Stimulated activated CD4-positive, alpha-beta T cell treated with anti-CD3 and anti-CD28 coated beads, TNF-alpha, amount 100 ng/mL, for 48 hours (primary cell): Measurements from ENCODE around the gene RBM5.
A peak's percentile ranks its signal among the peaks of the same experiment; 100 is the strongest.

Experiments
- DNase-seq, 3 donors: peaks; one replicate each; pipeline ENCODE4 v3.0.0-alpha.2; 2020; ENCODE audit warnings: low read depth in 3 of 3

Gene RBM5

DNA sequence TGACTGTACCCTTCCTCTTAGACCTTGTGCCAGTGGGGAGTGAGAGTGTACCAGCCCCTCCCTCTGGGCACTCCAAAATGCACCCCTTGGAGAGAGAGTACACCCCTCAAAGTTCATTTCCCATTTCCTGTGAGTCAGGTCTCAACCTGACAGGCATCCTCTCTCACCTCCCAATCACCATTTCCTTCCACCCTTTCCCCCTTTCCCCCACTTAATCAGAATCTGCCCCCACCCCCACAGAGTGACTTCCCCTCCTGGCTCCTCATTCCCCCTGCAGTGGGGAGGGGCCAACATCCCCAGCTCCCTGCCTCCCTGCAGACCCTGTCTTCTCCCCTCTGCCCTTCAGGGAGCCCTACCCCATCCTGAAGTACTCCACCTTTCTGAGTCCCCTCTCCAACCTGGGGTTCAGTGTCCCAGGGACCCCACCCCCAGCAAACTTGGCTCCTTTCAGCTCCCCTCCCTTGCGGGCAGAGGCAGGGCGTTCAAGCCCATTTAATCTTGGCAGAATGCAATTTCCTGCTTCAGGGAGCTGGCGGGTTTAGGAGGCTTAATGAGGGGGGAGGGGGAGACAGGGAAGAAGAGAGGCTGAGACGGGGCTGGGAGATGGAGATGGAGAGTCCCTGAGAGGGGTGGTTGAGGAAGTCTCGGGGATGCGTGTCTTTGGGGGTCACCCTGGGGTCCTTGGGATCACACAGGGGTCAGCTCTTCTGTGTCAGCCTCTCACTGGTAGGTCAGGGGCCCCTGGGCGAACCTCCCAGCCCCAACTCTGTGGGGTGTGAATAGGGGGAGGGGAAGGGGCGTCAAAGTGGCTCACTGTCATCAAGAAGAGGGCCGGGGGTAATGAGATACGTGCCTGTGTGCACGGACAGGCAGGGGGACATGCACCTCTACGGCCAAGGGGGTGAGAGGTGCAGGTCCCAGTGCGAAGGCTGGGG lies 49.8 kb downstream of the RBM5 start:
- no peak for DNase-seq

DNA sequence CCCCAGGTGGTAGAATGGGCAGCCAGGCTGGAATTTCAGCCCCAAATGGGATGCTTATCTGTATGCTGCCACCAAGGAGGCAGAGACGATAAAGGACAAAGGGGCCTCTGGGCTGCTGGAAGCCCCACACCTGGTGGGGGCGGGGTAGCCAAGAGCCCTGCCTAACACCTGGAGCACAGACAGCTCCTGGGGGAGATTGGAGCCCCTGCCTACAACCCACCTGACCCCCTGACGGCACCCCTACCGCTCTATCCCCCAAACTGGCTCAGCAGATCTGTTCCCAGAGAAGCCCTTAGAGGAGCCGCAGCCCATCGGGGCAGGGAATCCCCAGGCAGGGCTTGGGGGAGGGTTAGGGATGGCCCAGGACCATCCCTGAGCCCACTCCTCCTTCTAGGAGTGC lies 50.6 kb downstream of the RBM5 start:
- DNase-seq: no peak

DNA sequence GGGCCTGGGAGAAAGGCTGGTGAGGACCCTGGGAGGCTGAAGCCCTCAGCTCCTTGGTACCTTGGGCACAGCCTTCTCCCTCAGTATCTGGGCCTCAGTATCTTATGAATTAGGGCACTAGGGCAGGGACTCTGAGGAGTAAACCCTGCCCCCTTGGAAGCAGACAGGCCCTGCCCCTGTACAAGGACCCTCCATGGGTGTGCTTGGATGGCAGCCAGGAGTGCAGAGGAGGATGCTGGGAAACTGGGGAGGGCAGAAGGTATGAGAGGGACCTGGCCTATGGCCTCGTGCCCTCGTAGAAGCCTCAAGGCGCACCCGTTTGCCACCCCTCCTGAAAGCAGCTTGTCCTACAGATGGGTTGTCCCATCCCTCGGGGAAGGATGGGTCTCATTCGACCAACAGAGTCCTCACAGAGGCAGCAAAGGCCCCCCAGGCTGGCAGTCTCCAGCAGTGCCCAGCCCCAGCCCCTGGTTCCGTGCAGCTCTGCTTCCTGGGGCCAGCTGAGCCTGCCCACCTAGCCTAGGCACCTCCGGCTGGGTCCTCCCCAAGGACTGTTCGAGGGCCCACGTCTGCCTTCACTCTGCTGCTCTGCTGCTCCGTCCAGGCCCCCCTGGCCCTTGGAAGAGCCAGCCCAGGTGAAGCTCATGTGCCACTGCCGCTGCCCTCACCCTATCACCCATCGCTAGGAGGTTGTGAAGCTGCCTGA lies 51.2 kb downstream of the RBM5 start:
- DNase-seq: no peak

DNA sequence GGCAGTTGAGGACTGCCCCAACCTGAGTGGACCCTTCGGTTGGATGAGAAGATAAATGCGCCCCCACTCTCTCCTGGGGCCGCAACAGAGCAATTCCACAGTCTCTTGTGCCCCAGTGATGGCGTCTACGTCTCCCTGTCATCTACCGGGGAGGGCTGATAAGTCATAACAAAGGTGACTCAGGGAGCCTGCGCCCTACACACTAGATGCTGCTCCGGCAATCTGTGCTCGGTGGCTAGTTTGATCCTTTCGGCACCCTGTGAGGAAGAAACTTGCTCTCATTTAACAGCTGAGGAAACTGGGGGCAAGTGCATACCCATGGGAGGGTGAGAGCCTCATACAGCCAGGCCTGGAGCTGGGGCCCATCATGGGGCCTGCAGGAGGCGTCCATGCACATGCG lies 52.3 kb downstream of the RBM5 start:
- DNase-seq: no peak

DNA sequence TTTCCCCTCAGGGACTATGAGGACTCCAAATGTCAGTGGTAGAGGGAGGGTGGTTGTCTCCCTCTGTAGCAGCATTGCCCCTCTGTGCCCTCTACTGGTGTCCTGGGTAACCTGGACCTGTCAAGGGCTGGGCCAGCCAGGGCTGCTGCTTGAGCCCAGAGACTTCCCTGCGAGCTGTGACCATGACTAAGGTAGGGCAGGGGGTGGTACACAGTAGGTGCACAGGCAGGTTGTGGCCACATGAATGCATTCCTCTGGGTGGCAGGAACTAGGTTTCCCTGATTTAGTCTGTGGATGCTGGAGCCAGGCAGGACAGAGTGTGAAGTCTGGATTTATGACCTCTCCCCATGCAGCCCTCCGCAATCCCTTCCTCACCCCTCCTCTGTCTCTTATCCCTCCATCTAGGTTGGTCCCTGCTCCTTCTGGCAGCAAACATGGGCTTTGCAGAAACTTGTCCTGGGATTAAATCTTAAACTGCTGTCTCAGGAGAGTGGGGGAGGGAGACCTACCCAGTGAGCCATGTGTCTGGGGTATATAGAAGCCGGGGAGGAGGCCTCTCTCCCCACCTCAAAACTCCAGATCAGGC lies 57.7 kb downstream of the RBM5 start:
- no peak for DNase-seq

DNA sequence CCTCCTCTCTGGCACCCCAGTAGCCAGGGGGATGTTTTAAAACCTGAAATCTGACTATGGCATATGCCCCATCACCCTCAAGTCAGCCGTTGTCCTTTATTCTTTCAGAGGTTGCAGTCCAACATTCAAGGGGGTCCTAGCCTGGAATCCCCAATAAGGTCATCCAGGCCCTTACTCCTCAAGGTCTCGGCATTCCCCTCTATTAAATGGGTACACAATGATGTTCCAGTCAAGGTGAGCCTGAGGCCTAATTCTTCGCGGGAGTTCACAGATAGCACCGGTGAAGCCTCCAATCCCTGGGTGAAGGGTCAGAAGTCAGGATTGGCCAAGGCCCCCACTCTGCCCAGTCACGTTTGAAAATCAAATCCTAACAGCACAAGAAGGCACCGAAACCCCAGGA lies 58.3 kb downstream of the RBM5 start:
- no peak for DNase-seq

DNA sequence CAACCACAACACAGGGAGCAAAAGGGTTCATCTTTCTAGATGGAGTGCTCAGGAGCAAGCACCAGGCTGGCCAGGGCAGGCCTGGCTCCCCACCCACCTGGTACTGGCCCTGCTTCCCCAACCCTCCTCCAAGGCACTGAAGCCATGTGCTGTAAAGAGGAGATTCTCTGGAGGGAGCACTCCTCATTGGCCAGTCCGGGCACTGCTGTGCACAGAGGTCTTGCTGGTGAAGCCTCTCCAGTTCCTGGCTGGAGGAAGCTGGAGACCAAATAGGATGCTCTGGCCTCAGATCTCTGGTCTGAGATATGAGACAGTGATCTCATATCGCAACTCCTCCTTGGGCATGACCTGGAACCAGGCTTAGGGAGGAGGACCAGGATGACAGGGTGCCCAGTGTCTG lies 58.7 kb downstream of the RBM5 start:
- no peak for DNase-seq

DNA sequence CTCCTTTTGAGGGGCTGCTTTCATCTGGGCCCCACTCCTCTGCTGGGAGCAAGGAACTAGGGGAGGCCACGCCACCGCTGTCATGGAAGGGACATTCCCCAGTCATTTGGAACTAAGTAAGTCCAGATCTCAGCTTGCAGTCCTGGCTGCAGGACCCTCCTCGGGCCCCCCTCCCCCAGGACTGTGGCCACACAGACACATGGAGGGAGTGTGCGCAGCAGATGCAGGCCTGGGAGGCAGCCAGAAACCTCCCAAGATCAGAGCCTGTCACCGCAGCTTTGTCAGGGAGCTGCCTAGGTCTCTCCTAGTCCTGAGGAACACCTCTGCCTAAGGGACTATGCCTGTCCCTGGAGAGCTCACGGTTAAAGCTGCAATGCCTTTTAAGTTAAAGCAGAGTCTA lies 59.1 kb downstream of the RBM5 start:
- no peak for DNase-seq

DNA sequence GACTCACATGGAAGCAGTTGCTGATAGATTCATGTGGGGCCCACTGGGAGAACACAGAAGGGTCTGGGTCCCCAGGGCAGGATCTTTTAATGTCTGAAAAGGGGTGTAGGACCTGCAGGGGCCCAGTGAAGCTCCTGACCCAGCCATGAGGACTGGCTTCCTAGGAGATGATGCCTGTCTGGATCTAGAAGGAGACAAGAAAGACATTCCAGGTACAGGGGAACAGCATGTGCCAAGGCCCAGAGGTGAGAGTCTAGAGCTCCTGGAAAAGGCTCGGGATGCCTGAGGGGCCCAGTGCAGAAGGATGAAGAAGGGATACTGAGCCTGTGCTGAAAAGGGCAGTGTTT lies 61.7 kb downstream of the RBM5 start:
- DNase-seq: no peak

DNA sequence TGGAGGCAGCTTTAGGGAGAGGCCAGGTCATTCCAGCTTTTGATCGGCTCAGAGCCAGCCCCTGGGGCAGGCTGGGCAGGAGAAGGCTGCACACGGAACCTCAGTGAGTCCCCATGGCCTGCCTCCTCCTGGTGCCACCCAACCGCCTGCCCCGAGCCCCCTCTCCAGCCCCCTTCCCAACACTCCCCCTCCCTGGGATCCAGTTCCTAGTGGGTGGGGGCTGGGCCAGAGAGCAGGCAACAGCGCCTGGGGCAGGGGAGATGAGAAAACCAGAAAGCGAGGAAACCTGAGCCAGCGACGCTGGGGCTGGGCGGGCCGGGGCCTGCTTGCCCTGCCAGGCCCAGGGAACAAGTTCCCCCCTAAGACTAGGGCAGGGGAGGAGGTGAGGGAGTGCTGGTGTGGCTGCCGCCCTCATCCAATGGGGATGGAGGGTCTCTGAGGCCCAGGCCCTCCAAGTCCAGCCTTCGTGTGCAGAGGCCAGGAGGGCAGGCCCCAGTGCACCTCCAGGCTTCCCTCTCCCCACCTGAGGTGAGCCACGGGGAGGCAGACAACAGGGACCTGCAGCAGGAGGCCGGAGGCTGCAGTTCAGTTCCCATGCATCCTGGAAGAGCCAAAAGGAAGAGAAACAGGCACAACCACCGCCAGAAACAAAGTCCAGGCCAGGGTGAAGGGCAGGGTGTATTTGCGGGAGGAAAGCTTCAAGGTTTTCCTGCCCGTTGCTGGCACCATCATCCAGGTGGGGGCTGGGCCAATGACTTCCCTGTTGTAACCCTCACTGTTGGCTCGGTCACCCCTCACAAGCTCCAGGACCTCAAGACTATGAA lies 62.4 kb downstream of the RBM5 start:
- no peak for DNase-seq

DNA sequence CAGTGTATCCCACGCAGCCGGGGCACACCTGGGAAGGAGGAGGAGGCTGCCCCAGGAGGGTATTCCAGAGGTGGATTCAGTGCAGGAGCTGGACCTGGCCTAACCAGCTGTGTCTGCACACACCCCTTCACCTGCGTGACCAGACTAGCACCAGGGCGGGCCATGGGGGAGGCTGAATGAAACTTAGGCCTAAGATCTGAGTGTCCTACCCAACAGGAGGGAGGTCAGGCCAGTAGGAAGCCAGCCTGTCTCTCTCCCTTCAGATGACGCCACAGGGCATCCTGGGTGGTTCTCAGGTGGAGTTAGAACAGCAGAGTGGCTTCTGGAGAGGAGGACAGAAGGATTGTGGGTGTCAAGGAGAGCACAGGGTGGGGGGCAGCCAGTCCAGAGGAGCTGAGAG lies 63.0 kb downstream of the RBM5 start:
- DNase-seq: no peak

DNA sequence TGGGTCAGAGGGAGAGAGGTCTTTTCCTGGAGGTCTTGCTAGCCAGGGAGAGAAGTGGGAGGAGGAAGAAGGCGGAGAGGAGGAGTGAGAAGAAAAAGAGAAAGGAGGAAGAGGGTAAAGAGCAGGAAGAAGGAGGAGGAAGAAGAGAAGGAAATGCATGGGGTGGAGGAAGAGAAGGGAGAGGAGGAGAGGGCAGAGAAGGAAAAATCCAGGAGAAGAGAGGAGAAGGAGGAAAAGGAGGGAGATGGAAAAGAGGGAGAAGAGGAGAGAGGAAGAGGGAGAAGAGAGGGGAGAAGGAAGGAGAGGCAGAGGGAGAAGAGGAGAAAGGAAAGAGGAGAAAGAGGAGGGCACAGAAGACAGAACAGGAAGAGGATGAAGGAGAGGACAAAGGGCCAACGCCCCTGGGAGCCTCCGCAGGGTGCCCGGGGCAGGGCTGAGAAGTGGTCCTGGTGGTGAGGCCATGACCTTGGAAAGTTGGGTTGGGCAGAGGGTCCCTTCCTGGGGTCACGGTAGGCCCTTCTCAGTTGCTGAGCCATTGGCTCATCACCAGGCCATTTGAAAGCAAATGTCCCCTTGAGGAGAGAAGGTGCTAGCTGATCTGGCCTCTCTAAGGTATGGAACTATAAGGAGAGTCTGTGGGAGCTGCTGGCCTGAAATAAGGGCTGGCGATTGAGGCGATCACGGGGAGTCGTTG lies 65.2 kb downstream of the RBM5 start:
- DNase-seq: no peak

DNA sequence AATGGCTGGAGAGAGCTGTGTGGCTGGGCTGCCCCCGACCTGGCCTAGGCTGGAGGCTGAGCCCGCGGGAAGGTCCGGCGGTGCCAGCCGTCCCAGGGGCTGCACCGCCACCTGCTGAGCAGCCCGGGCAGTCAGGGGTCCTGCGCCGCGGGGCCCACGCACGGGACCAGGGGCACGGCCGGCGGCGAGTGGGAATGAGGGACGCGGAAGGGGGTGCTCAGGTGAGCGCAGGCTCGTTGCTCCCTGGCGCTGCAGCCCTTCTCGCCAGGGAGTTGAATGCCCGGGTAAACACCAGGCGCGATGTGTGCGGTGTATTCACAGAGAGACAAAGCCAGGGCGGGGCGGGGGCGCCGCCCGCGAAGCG lies 65.7 kb downstream of the RBM5 start:
- no peak for DNase-seq

DNA sequence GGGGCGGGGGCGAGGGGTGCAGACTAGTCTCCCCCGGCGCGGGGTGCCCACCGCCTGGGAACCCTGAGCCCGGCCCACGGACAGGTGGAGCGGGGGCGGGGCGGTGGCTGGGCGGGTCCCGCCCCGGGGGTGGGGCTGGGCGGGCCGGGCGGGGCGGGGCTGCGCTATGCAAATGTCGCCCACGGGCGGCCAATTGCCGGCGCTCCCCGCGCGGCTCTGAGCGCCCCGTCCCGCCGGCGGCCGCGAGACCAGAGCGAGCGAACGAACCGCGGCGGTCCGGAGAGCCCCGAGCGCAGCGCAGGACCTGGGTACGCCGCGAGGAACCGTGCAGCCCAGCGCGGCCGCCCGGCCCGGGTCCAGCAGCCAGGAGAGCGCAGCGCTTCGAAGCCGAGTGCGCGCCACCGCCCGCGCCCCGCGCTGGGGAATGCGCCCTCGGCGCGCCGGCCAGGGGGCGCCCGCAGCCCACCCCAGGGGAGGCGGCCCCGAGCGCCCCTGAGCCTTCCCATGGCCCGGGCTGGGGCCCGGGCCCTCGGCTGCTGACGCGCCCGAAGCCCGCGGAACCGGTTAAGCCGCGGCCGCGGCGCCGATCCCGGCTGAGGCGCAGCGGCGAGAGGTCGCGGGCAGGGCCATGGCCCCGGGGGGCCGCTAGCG lies 66.2 kb downstream of the RBM5 start, which contains the start of gene SEMA3F:
TSS of gene SEMA3F (plus strand) at position 485 of the 651 bp plus-strand sequence. CDS start 4,299 bp downstream, outside the sequence.
- DNase-seq: peak; percentile 13 to 59 (median 33)

DNA sequence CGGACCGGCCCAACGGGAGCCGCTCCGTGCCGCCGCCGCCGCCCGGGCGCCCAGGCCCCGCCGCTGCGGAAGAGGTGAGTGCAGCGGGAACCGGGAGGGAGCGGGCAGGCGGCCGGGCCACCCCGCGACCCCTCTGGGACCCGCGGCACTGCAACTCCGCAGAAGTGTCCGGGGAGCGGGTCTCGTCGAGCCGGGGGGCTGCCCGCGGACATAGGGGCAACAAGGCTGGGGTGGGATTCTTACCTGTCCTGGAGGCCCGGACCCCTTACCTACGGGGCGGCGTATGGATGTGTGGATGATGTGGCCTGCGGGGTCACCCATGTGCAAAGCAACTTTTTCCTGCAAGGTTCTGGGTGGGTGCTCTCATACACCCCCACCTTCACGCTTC lies 66.8 kb downstream of the RBM5 start:
- no peak for DNase-seq

DNA sequence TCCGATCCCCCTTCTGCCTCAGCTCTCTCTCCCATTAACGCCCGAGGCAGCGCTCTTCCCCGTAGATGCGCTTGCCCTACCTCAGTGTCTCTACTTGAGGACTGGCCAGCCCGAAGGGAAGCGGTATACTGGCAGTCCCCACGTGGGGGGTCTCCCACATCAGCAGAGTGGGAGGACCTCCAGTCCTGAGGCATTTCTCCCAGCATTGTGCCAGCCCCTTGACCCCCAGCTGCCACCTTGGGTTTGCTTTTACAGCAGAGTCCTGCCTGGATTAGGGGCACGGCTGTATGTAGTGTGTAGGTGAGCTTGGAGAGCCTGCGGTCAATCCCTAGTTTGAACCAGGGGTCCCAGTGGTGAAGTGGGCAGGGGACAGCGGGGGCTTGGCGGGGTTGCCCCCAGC lies 67.2 kb downstream of the RBM5 start:
- DNase-seq: no peak

DNA sequence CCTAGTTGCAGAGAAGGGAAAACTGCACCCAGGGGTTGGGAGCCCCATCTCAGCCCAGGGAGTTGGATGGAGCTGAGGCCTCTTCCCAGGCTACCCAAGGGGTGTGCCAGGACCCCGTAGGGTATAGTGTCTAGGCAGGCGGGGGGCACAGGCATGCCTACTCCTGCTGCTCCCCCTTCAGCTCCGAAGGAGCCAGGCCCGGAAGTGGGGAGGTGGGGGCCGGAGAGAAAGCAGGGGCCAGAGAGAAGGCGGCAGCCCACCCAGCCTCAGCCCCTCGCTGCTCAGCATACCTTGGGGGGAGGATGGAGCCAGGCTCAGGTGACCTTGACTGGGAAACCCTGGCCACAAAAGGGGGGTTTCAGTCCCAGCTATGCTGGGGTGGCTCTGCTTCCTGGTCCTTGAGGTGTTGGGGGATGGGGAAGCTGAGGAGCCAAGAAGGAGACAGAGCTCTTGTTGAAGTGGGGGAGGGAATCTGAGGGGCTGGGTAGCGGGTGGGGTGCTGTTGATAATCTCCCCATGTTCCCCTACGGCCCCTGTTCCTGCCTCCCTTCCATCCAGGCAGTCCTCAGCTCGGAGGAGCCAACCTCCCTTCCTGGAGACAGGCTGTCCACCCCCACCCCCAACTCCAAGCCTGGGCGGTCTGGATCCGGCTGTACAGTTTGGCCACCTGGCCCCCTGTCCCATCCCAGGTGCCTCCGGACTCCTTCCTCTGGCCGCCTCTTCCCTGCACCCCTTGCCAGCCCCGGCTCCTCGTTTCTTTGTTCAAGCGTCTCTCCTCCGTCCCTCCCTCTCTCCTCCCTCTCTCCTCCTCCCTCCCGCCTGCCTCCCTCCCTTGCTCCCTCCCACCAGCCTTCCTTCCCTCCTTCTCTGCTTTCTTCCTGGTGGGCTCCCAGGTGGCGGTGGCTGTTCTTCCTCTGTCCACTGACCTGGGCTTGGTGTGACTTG lies 68.1 kb downstream of the RBM5 start:
- DNase-seq: no peak

DNA sequence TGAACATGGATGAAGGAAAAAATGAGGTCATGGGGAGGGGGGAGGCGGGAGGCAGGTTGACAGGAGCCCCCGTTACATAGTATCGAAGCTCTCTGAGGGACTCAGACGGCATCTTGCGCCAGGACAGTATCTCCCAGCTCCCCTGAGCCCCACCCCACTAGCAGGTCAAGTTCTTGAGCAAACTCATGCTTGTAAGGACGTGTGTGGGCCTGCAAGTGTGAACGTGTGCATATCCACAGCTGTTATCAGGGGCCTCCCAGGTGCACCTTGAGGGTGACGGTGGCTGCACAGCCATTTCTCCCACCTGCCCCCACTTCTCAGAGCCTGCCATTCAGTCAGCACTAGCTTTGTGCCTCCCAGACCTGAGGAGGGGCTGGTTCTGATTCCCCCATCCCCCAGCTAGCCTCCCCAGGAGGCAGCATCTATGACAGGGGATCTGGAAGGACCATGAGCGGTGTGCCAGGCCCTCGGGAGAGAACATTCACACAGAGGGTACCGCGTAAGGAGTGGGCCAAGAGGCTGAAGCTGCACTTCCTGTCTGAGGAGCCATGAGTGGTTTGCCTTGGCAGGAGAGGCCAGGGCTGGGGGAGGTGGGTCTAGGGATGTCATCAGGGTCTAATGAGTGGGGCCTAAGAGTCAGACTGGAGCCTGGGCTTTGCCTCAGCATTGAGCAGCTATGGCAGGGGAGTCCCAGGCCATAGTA lies 69.3 kb downstream of the RBM5 start:
- DNase-seq: no peak

DNA sequence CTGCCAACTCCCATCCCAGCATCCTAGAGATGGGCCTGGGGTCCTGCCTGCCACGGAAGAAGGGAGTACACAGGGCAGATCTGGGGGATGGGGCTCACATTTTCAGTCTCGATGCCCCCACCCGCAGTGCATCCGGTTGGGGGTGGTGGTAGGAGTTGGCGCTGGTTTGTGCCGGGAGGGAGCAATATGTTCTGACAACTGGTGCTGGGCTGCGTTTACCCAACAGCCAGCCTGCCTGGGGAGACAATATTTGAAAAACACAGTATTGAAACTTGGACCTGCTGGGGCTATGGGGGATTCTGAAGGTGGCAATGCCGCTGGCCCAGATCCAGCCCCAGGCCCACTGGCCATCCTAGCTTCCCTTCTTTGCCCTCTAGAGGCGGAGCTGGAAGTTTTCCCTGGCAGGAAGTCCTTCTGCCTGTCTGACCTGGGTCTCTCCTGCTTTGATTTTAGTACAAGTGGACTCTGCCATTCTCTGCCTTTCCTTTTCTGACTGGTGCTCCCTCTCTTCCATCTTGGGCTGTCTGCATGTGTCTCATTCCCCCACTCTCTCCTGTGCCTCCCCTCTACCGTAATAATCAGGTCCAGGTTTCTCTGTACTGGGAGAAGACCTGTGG lies 69.9 kb downstream of the RBM5 start:
- no peak for DNase-seq
